HEK293 (cell line): ENCODE data around the gene TMEM14A.

ENCODE experiments used
- CTCF ChIA-PET: fragments of 350-600 bp; formaldehyde crosslinking; extraction: SDS; loops from one replicate; lab custom pipeline; 2021; ENCODE audit warnings: antibody characterized with exemption; lab: Yijun Ruan, JAX
- POLR2A ChIA-PET: fragments of 300-600 bp; formaldehyde crosslinking; extraction: SDS; loops from one replicate; lab custom pipeline; 2020; ENCODE audit warnings: antibody characterized with exemption, inconsistent platforms; lab: Yijun Ruan, JAX
- H3K27ac ChIP-seq: fragments of 200-500 bp; sonication (Bioruptor generic); 2 replicates; pipeline ENCODE4 v1.5.1; 2014; ENCODE audit warnings: low read depth, low read length, control low read depth, inconsistent platforms; ENCODE audit errors: extremely low read depth
- H3K36me3 ChIP-seq, 2 experiments: fragments of 200-500 bp in 1 of 2; sonication (Bioruptor generic) in 1 of 2; 1 replicate in 1 of 2; 2 replicates in 1 of 2; pipeline ENCODE4 v1.5.1; 2014 to 2017; ENCODE audit warnings: inconsistent platforms in 2 of 2, low read length in 2 of 2; ENCODE audit not compliant: control insufficient read depth in 2 of 2, insufficient read depth in 1 of 2
- H3K4me1 ChIP-seq: fragments of 200-500 bp; sonication (Bioruptor generic); 2 replicates; pipeline ENCODE4 v1.5.1; 2014; ENCODE audit warnings: mild to moderate bottlenecking, low read length, inconsistent platforms; ENCODE audit not compliant: control insufficient read depth, insufficient read depth
- H3K4me3 ChIP-seq: 2 replicates; pipeline ENCODE4 v1.5.1; 2011; ENCODE audit warnings: low read depth, mild to moderate bottlenecking, control low read depth, low read length, moderate library complexity
- H3K9me3 ChIP-seq: fragments of 200-500 bp; sonication (Bioruptor generic); 2 replicates; pipeline ENCODE4 v1.5.1; 2014; ENCODE audit warnings: low read depth, low read length, inconsistent platforms; ENCODE audit not compliant: control insufficient read depth, insufficient read depth
- BCL11B ChIP-seq: fragments of 450-650 bp; formaldehyde crosslinking; IDR thresholded peaks from 2 replicates; pipeline ENCODE4 v1.5.1; 2016; ENCODE audit warnings: low read depth, missing biosample characterization, missing genetic modification characterization
- MYNN ChIP-seq: fragments of 450-650 bp; formaldehyde crosslinking; IDR thresholded peaks from 2 replicates; pipeline ENCODE4 v1.5.1; 2016; ENCODE audit warnings: missing biosample characterization, missing genetic modification characterization, borderline replicate concordance
- OVOL3 ChIP-seq: fragments of 450-650 bp; formaldehyde crosslinking; IDR thresholded peaks from 2 replicates; pipeline ENCODE4 v1.5.1; 2016; ENCODE audit warnings: missing biosample characterization, missing genetic modification characterization
- PRDM1 ChIP-seq: fragments of 450-650 bp; formaldehyde crosslinking; IDR thresholded peaks from 2 replicates; pipeline ENCODE4; 2016; ENCODE audit warnings: missing biosample characterization, missing genetic modification characterization
- REPIN1 ChIP-seq: fragments of 450-650 bp; formaldehyde crosslinking; IDR thresholded peaks from 2 replicates; pipeline ENCODE4 v1.5.1; 2017; ENCODE audit warnings: missing biosample characterization, missing genetic modification characterization, low read depth
- SP7 ChIP-seq: fragments of 450-650 bp; formaldehyde crosslinking; IDR thresholded peaks from 2 replicates; pipeline ENCODE4 v1.5.1; 2016; ENCODE audit warnings: missing biosample characterization, missing genetic modification characterization
- ZBTB20 ChIP-seq: fragments of 450-650 bp; formaldehyde crosslinking; IDR thresholded peaks from 2 replicates; pipeline ENCODE4 v1.5.1; 2016; ENCODE audit warnings: missing biosample characterization, missing genetic modification characterization
- ZBTB21 ChIP-seq: fragments of 450-650 bp; formaldehyde crosslinking; IDR thresholded peaks from 2 replicates; pipeline ENCODE4 v1.5.1; 2017; ENCODE audit warnings: missing biosample characterization, missing genetic modification characterization
- ZBTB44 ChIP-seq: fragments of 450-650 bp; IDR thresholded peaks from 2 replicates; pipeline ENCODE4 v1.5.1; 2018; ENCODE audit warnings: missing biosample characterization, mild to moderate bottlenecking, missing genetic modification characterization
- ZFP41 ChIP-seq: fragments of 450-650 bp; formaldehyde crosslinking; IDR thresholded peaks from 2 replicates; pipeline ENCODE4 v1.5.1; 2016; ENCODE audit warnings: missing biosample characterization, missing genetic modification characterization, borderline replicate concordance
- ZIC2 ChIP-seq: fragments of 450-650 bp; formaldehyde crosslinking; IDR thresholded peaks from 2 replicates; pipeline ENCODE4 v1.5.1; 2016; ENCODE audit warnings: missing biosample characterization, missing genetic modification characterization
- ZNF157 ChIP-seq: fragments of 450-650 bp; formaldehyde crosslinking; IDR thresholded peaks from 2 replicates; pipeline ENCODE4 v1.5.1; 2016; ENCODE audit warnings: missing biosample characterization, missing genetic modification characterization
- ZNF211 ChIP-seq: fragments of 450-650 bp; formaldehyde crosslinking; IDR thresholded peaks from 2 replicates; pipeline ENCODE4 v1.5.1; 2016; ENCODE audit warnings: low read depth, missing biosample characterization, missing genetic modification characterization
- ZNF26 ChIP-seq: fragments of 450-650 bp; formaldehyde crosslinking; IDR thresholded peaks from 2 replicates; pipeline ENCODE4 v1.5.1; 2016; ENCODE audit warnings: missing biosample characterization, missing genetic modification characterization
- ZNF561 ChIP-seq: fragments of 450-650 bp; IDR thresholded peaks from 2 replicates; pipeline ENCODE4 v1.5.1; 2018; ENCODE audit warnings: missing biosample characterization, missing genetic modification characterization, borderline replicate concordance
- ZNF639 ChIP-seq: fragments of 450-650 bp; formaldehyde crosslinking; IDR thresholded peaks from 2 replicates; pipeline ENCODE4 v1.5.1; 2016; ENCODE audit warnings: missing biosample characterization, missing genetic modification characterization
- ZNF692 ChIP-seq: fragments of 450-650 bp; formaldehyde crosslinking; IDR thresholded peaks from 2 replicates; pipeline ENCODE4 v1.5.1; 2016; ENCODE audit warnings: missing biosample characterization, missing genetic modification characterization
- ZNF747 ChIP-seq: fragments of 450-650 bp; formaldehyde crosslinking; IDR thresholded peaks from 2 replicates; pipeline ENCODE4 v1.5.1; 2016; ENCODE audit warnings: missing biosample characterization, missing genetic modification characterization
- ZNF785 ChIP-seq: fragments of 450-650 bp; formaldehyde crosslinking; IDR thresholded peaks from 2 replicates; pipeline ENCODE4 v1.5.1; 2016; ENCODE audit warnings: missing biosample characterization, missing genetic modification characterization
- ZSCAN23 ChIP-seq: fragments of 450-650 bp; formaldehyde crosslinking; IDR thresholded peaks from 2 replicates; pipeline ENCODE4 v1.5.1; 2016; ENCODE audit warnings: missing biosample characterization, missing genetic modification characterization
- TF ChIP-seq, protein P1 (sequence below): fragments of 450-650 bp; formaldehyde crosslinking; IDR thresholded peaks from 2 replicates; pipeline ENCODE4 v1.5.1; 2016; ENCODE audit warnings: missing biosample characterization, missing genetic modification characterization, low read depth
- TF ChIP-seq, protein P2 (sequence below): fragments of 450-650 bp; formaldehyde crosslinking; IDR thresholded peaks from 2 replicates; pipeline ENCODE4 v1.5.1; 2016; ENCODE audit warnings: missing biosample characterization, missing genetic modification characterization

TMEM14A gene

GRCh38 chr6:52621631-52622030 lies 49.3 kb upstream of the TMEM14A start:
- TF ChIP-seq ZBTB21 (tag by site-specific recombination) (no peak), ZSCAN23 (no peak), BCL11B (no peak), REPIN1 (tag by site-specific recombination) (no peak), ZNF747 (tag by site-specific recombination) (no peak), MYNN (tag by site-specific recombination) (no peak)
- TF ChIP-seq, protein P1, sequence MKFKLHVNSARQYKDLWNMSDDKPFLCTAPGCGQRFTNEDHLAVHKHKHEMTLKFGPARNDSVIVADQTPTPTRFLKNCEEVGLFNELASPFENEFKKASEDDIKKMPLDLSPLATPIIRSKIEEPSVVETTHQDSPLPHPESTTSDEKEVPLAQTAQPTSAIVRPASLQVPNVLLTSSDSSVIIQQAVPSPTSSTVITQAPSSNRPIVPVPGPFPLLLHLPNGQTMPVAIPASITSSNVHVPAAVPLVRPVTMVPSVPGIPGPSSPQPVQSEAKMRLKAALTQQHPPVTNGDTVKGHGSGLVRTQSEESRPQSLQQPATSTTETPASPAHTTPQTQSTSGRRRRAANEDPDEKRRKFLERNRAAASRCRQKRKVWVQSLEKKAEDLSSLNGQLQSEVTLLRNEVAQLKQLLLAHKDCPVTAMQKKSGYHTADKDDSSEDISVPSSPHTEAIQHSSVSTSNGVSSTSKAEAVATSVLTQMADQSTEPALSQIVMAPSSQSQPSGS (tag by site-specific recombination), result no peak
- TF ChIP-seq, all 188 proteins: peak for 0
- ChIA-PET POLR2A (no interaction called here), CTCF (interaction anchor here (0.7 to 1.8 kb wide), 2 partner anchors 26 to 29 kb away, joined by 3 to 4 read pairs; no protein-coding TSS in a partner anchor)
- Histone ChIP-seq H3K36me3 (no peaks in the 10 kb centered on the region), H3K4me3 (no peak overlapping the region), H3K9me3 (no peaks in the 10 kb centered on the region), H3K27ac (no peak overlapping the region), H3K4me1 (no peaks in the 10 kb centered on the region; the same call in 1 of the 2 replicates)

DNA sequence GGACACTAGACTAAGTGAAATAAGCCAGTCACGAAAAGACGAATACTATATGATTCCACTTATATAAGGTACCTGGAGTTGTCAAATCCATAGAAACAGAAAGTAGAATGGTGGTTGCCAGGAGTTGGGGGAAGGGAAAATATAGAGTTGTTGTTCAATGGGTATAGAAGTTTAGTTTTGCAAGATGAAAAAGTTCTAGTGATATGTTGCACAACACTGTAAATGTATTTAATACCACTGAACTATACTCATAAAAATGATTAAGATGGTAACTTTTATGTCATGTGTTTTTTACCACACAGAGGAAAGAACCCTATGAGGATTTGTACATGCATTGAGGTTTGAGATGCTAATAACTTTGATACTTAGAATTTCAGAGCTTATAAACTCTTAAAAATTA lies 48.1 kb upstream of the TMEM14A start:
- H3K9me3 ChIP-seq, result no peaks in the 10 kb centered on the region
- ChIA-PET CTCF (interaction anchor here (1.3 kb wide), 1 partner anchor 24 kb away, joined by 3 read pairs; no protein-coding TSS in a partner anchor), POLR2A (no interaction called here)
- H3K4me3 ChIP-seq, result no peak overlapping the region
- no peaks in the 10 kb centered on the region; the same call in 1 of the 2 replicates for H3K4me1 ChIP-seq
- no peaks in the 10 kb centered on the region for H3K36me3 ChIP-seq
- no peak for TF ChIP-seq ZFP41 (tag by site-specific recombination)
- TF ChIP-seq ZBTB44 (tag by site-specific recombination), result no peak
- TF ChIP-seq ZNF26, result no peak
- TF ChIP-seq ZNF692, result no peak
- no peak for TF ChIP-seq OVOL3 (tag by site-specific recombination)
- no peak for TF ChIP-seq MYNN (tag by site-specific recombination)
- no peak for TF ChIP-seq ZBTB20 (tag by site-specific recombination)
- TF ChIP-seq ZIC2 (tag by site-specific recombination), result no peak
- H3K27ac ChIP-seq, result no peak overlapping the region

DNA sequence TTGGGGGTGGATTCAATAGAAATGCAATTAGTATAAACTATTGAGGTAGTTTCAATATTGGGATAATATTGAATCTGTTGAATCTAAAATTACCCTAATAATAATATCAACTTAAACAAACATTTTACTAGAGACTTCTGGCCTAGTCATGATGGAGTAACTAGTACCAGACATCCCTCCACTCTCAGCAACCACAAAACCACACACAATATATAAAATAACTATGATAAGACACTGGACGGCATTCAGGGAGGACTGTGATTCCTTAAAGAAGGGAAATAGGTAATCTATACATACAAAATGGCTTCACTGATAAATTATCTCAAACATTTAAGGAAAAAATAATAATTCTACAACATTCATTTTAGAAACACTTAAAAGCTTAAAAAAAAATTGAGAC lies 38.9 kb upstream of the TMEM14A start:
- H3K27ac ChIP-seq, result no peak overlapping the region
- H3K4me1 ChIP-seq, result no peaks in the 10 kb centered on the region
- TF ChIP-seq ZNF561 (tag by site-specific recombination) (no peak), ZNF639 (no peak), ZNF785 (tag by site-specific recombination) (no peak), SP7 (tag by site-specific recombination) (no peak), ZNF157 (tag by site-specific recombination) (no peak), ZNF211 (no peak), PRDM1 (tag by site-specific recombination) (no peak)
- TF ChIP-seq, protein P2, sequence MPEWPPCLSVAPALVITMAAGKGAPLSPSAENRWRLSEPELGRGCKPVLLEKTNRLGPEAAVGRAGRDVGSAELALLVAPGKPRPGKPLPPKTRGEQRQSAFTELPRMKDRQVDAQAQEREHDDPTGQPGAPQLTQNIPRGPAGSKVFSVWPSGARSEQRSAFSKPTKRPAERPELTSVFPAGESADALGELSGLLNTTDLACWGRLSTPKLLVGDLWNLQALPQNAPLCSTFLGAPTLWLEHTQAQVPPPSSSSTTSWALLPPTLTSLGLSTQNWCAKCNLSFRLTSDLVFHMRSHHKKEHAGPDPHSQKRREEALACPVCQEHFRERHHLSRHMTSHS (tag by site-specific recombination), result no peak
- CTCF ChIA-PET, result interaction anchor here (0.6 to 11.6 kb wide), 3 partner anchors 19 to 1324 kb away, joined by 3 to 125 read pairs (median 4); no protein-coding TSS in a partner anchor
- H3K4me3 ChIP-seq, result no peak overlapping the region
- no peaks in the 10 kb centered on the region for H3K36me3 ChIP-seq
- POLR2A ChIA-PET, result no interaction called here
- no peaks in the 10 kb centered on the region for H3K9me3 ChIP-seq
